ENCODE results near the gene SGF29. TPM values are rescaled to one million over a fixed set of nuclear protein-coding genes. Genes with fewer than 3 reads are reported as not detected.
"Not testable (repeated sequence)": the region's sequence is repeated elsewhere in the genome, so short reads cannot be mapped to it uniquely, and the experiment has no call there.

The SGF29 gene
- total RNA-seq, 4 donors from 2014 or later = 35.1 to 50.4 (median 41.9) TPM

- TF ChIP-seq POLR2A (IDR thresholded peaks at IDR 0.05) = no peak
- TF ChIP-seq, protein P1, sequence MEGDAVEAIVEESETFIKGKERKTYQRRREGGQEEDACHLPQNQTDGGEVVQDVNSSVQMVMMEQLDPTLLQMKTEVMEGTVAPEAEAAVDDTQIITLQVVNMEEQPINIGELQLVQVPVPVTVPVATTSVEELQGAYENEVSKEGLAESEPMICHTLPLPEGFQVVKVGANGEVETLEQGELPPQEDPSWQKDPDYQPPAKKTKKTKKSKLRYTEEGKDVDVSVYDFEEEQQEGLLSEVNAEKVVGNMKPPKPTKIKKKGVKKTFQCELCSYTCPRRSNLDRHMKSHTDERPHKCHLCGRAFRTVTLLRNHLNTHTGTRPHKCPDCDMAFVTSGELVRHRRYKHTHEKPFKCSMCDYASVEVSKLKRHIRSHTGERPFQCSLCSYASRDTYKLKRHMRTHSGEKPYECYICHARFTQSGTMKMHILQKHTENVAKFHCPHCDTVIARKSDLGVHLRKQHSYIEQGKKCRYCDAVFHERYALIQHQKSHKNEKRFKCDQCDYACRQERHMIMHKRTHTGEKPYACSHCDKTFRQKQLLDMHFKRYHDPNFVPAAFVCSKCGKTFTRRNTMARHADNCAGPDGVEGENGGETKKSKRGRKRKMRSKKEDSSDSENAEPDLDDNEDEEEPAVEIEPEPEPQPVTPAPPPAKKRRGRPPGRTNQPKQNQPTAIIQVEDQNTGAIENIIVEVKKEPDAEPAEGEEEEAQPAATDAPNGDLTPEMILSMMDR (IDR thresholded peaks at IDR 0.05 in 4 of 5, conservative IDR thresholded peaks at IDR 0.05 in 1 of 5) = no peak
- Histone ChIP-seq H3K36me3 (peaks cover under 1 to 60% of the 10 kb centered on the region in 2 donors), H3K9me3 (no peaks in the 10 kb centered on the region), H3K27ac (no peak overlapping the region), H3K4me3 (no peak overlapping the region), H3K4me1 (no peaks in the 10 kb centered on the region), H3K27me3 (no peaks in the 10 kb centered on the region)
- intact Hi-C loops (cut with DNase I; ENCODE audit: low total_unique reads) (no loop called here), in situ Hi-C loops (cut with MboI; ENCODE audit: low sequenced_read_pairs in 4 of 4) (no loop called here)
- ATAC-seq = no peak
- DNase-seq = no peak
Measured at GRCh38 chr16:28590384-28591340, 36.9 kb downstream of the SGF29 start.

DNA sequence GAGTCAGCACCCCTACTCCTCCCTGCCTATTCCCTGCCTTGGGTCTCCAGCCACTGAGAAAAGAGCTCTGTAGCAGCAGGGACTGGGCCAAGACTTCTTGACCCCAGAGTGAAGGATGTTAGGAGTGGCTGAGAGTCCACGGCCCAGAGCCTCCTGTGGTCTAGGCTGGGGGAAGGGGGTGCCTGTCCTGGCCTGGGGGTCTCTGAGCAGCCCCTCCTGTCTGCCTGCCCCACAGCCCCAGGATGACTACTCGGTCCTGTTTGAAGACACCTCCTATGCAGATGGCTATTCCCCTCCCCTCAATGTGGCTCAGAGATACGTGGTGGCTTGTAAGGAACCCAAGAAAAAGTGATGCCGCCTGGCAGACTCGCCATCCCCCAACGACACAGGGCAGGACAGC, 37.6 kb downstream of the SGF29 start:
- Histone ChIP-seq H3K27me3 (no peaks in the 10 kb centered on the region), H3K4me1 (peaks cover 0 to 1% of the 10 kb centered on the region in 2 donors), H3K36me3 (peaks cover 0 to 53% of the 10 kb centered on the region in 2 donors), H3K27ac (no peak overlapping the region), H3K9me3 (no peaks in the 10 kb centered on the region), H3K4me3 (no peak overlapping the region)
- TF ChIP-seq, protein P1 (IDR thresholded peaks at IDR 0.05 in 4 of 5, conservative IDR thresholded peaks at IDR 0.05 in 1 of 5) = no peak
- no peak for TF ChIP-seq POLR2A (IDR thresholded peaks at IDR 0.05)
- no peak for ATAC-seq
- DNase-seq = no peak
- in situ Hi-C loops (cut with MboI; ENCODE audit: low sequenced_read_pairs in 4 of 4) = no loop called here
- intact Hi-C loops (cut with DNase I; ENCODE audit: low total_unique reads) = no loop called here

GRCh38 chr16:28592511-28592910, 38.8 kb downstream of the SGF29 start:
- ATAC-seq = no peak
- H3K4me1 ChIP-seq = peaks cover 0 to 10% of the 10 kb centered on the region in 2 donors
- TF ChIP-seq POLR2A (IDR thresholded peaks at IDR 0.05) = no peak
- TF ChIP-seq, protein P1 (IDR thresholded peaks at IDR 0.05 in 4 of 5, conservative IDR thresholded peaks at IDR 0.05 in 1 of 5) = no peak
- H3K36me3 ChIP-seq = peaks cover 0 to 42% of the 10 kb centered on the region in 2 donors
- H3K9me3 ChIP-seq = no peaks in the 10 kb centered on the region
- DNase-seq = no peak
- H3K27ac ChIP-seq = no peak overlapping the region
- H3K4me3 ChIP-seq = no peak overlapping the region
- intact Hi-C loops (cut with DNase I; ENCODE audit: low total_unique reads) (no loop called here), in situ Hi-C loops (cut with MboI; ENCODE audit: low sequenced_read_pairs in 4 of 4) (no loop called here)
- no peaks in the 10 kb centered on the region for H3K27me3 ChIP-seq

- peaks cover 0 to 36% of the 10 kb centered on the region in 2 donors for H3K36me3 ChIP-seq
- in situ Hi-C loops (cut with MboI; ENCODE audit: low sequenced_read_pairs in 4 of 4) (no loop called here), intact Hi-C loops (cut with DNase I; ENCODE audit: low total_unique reads) (no loop called here)
- no peak overlapping the region for H3K27ac ChIP-seq
- H3K27me3 ChIP-seq = no peaks in the 10 kb centered on the region
- TF ChIP-seq POLR2A (IDR thresholded peaks at IDR 0.05) = no peak
- TF ChIP-seq, protein P1 (IDR thresholded peaks at IDR 0.05 in 4 of 5, conservative IDR thresholded peaks at IDR 0.05 in 1 of 5) = no peak
- H3K4me1 ChIP-seq = peaks cover 0 to 10% of the 10 kb centered on the region in 2 donors
- no peak overlapping the region for H3K4me3 ChIP-seq
- DNase-seq = no peak
- ATAC-seq = peak in 1 of 2 donors; percentile 28
- no peaks in the 10 kb centered on the region for H3K9me3 ChIP-seq
Measured at GRCh38 chr16:28592979-28593553, 39.3 kb downstream of the SGF29 start.

DNA sequence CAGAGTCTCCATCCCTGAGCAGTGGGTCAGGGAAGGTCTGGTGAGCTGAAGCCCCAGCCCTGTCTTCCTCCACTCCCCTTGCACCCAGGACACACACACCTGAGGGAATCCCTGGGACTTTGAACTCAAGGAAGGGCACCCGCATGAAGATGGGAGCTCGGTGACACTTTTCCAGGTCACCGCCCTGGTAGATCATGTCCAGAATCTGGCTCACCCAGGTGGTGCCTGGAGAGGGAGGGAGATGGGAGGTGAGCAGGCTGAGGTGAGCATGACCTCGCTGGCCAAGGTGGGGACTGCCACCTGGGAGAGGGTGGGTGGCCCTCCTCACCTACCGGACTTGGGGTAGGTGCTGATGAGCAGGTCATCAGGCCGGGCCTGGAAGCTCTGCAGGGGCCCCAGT, 41.7 kb downstream of the SGF29 start:
- H3K36me3 ChIP-seq = peaks cover 0 to 12% of the 10 kb centered on the region in 2 donors
- H3K4me3 ChIP-seq; intact Hi-C loops (cut with DNase I; ENCODE audit: low total_unique reads); H3K9me3 ChIP-seq; H3K27me3 ChIP-seq; ATAC-seq; in situ Hi-C loops (cut with MboI; ENCODE audit: low sequenced_read_pairs in 4 of 4); H3K27ac ChIP-seq; H3K4me1 ChIP-seq; DNase-seq: not testable (repeated sequence)

Data from gastrocnemius medialis (tissue), 4 donors.